Left lung (tissue), 10 donors: ENCODE results near the gene ARNT2. TPM values are rescaled to one million over a fixed set of nuclear protein-coding genes. Genes with fewer than 3 reads are reported as not detected.

ENCODE experiments used
- ATAC-seq: fragments of 200-7000 bp; cut with Tn5 transposase; one replicate; pipeline ENCODE4 v1.9.1; 2020; ENCODE audit warnings: moderate library complexity
- DNase-seq, 4 donors: peaks; one replicate each; pipeline ENCODE4 v3.0.0-alpha.2; 2013 to 2020
- H3K27ac ChIP-seq, 2 donors: fragments of 200-600 bp; sonication (generic) in 1 of 2; one replicate each; pipeline versions ENCODE4 v1.5.0 to v1.8.0; 2020 to 2021
- H3K27me3 ChIP-seq, 2 donors: fragments of 200-600 bp; sonication (generic) in 1 of 2; one replicate each; pipeline versions ENCODE4 v1.5.0 to v1.8.0; 2020 to 2021
- H3K36me3 ChIP-seq, 2 donors: fragments of 200-600 bp; sonication (generic) in 1 of 2; one replicate each; pipeline versions ENCODE4 v1.5.0 to v1.8.0; 2020 to 2021
- H3K4me1 ChIP-seq, 2 donors: fragments of 200-600 bp; one replicate each; pipeline ENCODE4 v1.8.0; 2021
- H3K4me3 ChIP-seq, 2 donors: fragments of 200-600 bp; sonication (generic) in 1 of 2; one replicate each; pipeline versions ENCODE4 v1.5.0 to v1.8.0; 2020 to 2021; ENCODE audit warnings: mild to moderate bottlenecking in 1 of 2
- H3K9me3 ChIP-seq, 2 donors: fragments of 200-600 bp; sonication (generic) in 1 of 2; one replicate each; pipeline versions ENCODE4 v1.5.0 to v1.8.0; 2020 to 2021
- CTCF ChIP-seq, 2 donors: fragments of 200-600 bp; sonication (generic) in 1 of 2; IDR thresholded peaks; one replicate each; pipeline versions ENCODE4 v1.5.0 to v1.8.0; 2021; ENCODE audit warnings: antibody characterized with exemption in 2 of 2
- intact Hi-C, 2 donors: fragments of 100-400 bp; cut with DNase I; formaldehyde crosslinking; loops; one replicate each; pipeline versions ENCODE4 v1.11.2 to v1.14.2; 2022
- polyA plus RNA-seq, 6 donors: library from polyadenylated mRNA; unstranded; fragments of 120-200 nt; gene quantifications; one replicate each; pipeline ENCODE4 v1.2.1, GENCODE V29; 2013; ENCODE audit not compliant: insufficient read length in 6 of 6
- total RNA-seq, 2 donors: library from RNA; stranded (reverse); fragmentation: NEBNext Ultra II Directional; extraction: Animal tissue kit (Norgen Biotek cat#: 25700); gene quantifications; one replicate each; pipeline ENCODE4 v1.2.1, GENCODE V29; 2021
- donor health status: DM: no; HTN: yes; CAD: no.
- donor health status: DM: no; HTN: no; CAD: no.

ARNT2 gene
- total and polyA plus RNA-seq, 8 donors: 9.7 to 50.8 (median 33.7) TPM

- Histone ChIP-seq H3K4me1 (peaks cover 0 to 4% of the 10 kb centered on the region in 2 donors), H3K36me3 (no peaks in the 10 kb centered on the region), H3K27me3 (no peaks in the 10 kb centered on the region), H3K9me3 (no peaks in the 10 kb centered on the region), H3K27ac (no peak overlapping the region), H3K4me3 (no peak overlapping the region)
- no peak for TF ChIP-seq CTCF (IDR thresholded peaks at IDR 0.05)
- DNase-seq: no peak
- ATAC-seq: no peak
- intact Hi-C loops: no loop called here
Observed at GRCh38 chr15:80599359-80599758, 195.2 kb downstream of the ARNT2 start.

DNA sequence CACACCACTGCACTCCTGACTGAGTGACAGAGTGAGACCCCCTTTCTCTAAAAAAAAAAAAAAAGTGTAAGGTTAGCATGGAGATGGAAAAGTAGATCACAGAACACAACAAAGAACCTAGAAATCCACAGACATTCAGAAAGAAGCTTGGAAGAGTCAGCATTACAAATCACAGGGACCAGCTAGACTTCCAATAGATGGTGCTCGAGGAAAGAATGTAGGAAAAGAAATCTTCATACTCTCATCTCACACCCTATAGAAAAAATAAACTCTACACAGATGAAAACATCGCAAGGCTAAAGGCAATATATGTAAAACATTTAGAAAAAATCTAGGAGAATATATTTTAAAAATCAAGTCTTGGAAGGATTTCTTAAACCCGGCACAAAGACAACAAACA lies 196.4 kb downstream of the ARNT2 start:
- no peak for TF ChIP-seq CTCF (IDR thresholded peaks at IDR 0.05)
- DNase-seq: peak in 1 of 4 donors; percentile 36

DNA sequence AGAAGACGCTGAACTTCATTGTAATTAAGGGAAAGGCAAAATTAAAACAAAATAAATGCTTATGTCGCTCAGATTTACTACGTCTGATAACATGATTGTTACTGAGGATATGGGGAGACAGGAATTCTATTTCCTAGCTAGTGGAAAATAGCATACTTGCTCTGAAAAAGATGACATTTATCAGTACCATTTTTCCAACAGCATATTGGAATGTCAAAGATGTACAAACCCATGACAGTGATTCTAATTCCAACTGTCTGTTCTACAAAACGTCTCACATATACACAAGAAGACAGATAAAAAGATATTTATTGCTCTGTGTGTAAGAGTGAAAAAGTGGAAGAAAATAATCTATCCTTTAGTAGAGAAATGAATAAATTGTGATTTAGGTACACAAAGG lies 197.1 kb downstream of the ARNT2 start:
- Histone ChIP-seq H3K36me3 (no peaks in the 10 kb centered on the region), H3K27ac (no peak overlapping the region), H3K4me1 (peaks cover 0 to 4% of the 10 kb centered on the region in 2 donors), H3K4me3 (no peak overlapping the region), H3K27me3 (no peaks in the 10 kb centered on the region), H3K9me3 (no peaks in the 10 kb centered on the region)
- intact Hi-C loops: no loop called here
- DNase-seq (no peak), ATAC-seq (no peak)
- no peak for TF ChIP-seq CTCF (IDR thresholded peaks at IDR 0.05)

More for the DNA sequence above, 196.4 kb downstream of the ARNT2 start:
- H3K4me1 ChIP-seq: peaks cover 0 to 4% of the 10 kb centered on the region in 2 donors
- H3K27ac ChIP-seq: no peak overlapping the region
- no peaks in the 10 kb centered on the region for H3K36me3 ChIP-seq
- no peaks in the 10 kb centered on the region for H3K9me3 ChIP-seq
- intact Hi-C loops: no loop called here
- no peak for ATAC-seq
- no peak overlapping the region for H3K4me3 ChIP-seq
- no peaks in the 10 kb centered on the region for H3K27me3 ChIP-seq

GRCh38 chr15:80604583-80605575 lies 200.7 kb downstream of the ARNT2 start:
- ATAC-seq: no peak
- no peaks in the 10 kb centered on the region for H3K4me1 ChIP-seq
- no peak for TF ChIP-seq CTCF (IDR thresholded peaks at IDR 0.05)
- H3K27ac ChIP-seq: no peak overlapping the region
- intact Hi-C loops: no loop called here
- no peak overlapping the region for H3K4me3 ChIP-seq
- no peaks in the 10 kb centered on the region for H3K9me3 ChIP-seq
- peak in 2 of 4 donors; percentile 89 for DNase-seq
- no peaks in the 10 kb centered on the region for H3K27me3 ChIP-seq
- no peaks in the 10 kb centered on the region for H3K36me3 ChIP-seq

- Histone ChIP-seq H3K4me1 (no peaks in the 10 kb centered on the region), H3K4me3 (no peak overlapping the region), H3K36me3 (no peaks in the 10 kb centered on the region), H3K27me3 (no peaks in the 10 kb centered on the region), H3K27ac (no peak overlapping the region), H3K9me3 (no peaks in the 10 kb centered on the region)
- no peak for ATAC-seq
- no peak for DNase-seq
- TF ChIP-seq CTCF (IDR thresholded peaks at IDR 0.05): no peak
- intact Hi-C loops: no loop called here
Observed at GRCh38 chr15:80605591-80606150, 201.5 kb downstream of the ARNT2 start.
